Ramos (cell line): Measurements from ENCODE around the gene TAP1.

Experiments used
- in situ Hi-C: fragments of 300-500 bp; cut with MboI; formaldehyde crosslinking; loops from one replicate; pipeline ENCODE4 v1.14.3; 2022; ENCODE audit warnings: low sequenced_read_pairs; ENCODE audit not compliant: unreplicated experiment

The TAP1 gene

DNA sequence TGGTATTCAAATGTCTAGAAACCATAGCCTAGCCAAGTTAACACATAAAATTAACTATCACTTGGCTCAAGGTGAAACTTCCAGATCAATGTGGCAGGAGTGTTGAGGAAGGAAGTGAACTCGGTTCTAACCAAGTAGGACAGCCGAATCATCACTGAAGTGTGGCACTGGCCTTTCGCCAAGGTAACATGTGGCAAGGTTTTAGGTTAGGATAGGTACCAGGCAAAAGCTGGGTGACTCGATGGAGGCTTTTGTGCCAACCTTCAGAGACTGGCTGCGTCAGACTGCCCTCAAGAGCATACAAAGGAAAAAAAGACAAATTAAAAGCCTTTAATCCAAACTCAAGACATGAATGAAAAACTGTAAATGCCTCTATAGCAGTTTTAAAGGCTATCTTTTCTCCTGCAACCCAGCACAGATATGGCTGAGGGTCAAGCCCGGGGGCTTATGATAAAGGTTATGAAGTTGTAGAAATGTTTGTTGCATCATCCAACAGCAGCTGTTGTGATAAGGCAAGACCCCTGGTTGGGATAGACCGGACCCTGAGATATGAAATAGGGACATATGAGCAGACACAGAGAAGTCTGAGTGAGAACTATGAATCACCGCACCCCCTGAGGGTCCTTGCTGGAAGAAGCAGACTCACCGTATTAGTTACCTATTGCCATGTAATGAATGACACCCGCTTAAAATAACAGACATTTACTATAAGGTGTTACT lies 12.4 kb upstream of the TAP1 start:
- in situ Hi-C loops = no loop called here

- in situ Hi-C loops = no loop called here
Observed at GRCh38 chr6:32862725-32863124, 9.2 kb upstream of the TAP1 start.

GRCh38 chr6:32860674-32861073 lies 7.2 kb upstream of the TAP1 start:
- in situ Hi-C loops = no loop called here

- in situ Hi-C loops = no loop called here
Observed at GRCh38 chr6:32858194-32858593, 4.7 kb upstream of the TAP1 start.

DNA sequence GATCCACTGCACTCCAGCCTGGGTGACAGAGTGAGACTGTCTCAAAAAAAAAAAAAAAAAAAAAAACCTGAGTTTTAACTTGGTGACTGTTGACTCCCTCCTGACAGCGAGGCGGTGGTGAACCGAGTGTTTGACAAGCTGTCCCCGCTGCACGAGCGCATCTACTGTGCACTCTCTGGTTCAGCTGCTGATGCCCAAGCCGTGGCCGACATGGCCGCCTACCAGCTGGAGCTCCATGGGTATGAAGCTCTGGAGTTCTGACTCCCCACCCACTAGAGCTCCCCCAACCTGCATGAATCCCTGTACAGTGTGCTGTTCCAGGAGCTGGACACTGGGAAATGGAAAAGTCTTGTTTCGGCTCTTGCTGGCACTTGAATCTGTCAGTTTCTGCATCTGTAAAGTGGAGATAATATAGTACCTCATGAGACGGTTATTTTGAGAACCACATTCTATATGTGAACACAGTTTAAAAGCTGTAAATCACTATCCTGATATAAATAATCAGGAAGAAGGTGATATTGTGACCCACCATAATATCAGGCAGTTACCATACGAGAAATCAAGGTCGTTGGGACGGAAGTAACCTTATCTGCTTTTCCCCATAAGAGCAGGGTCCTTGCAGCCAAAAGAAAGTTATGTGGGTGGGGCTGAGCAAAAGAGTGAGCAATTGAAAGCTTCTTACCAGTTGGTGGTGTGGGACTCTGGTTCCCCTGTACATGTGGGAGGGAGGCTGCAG lies 3.8 kb upstream of the TAP1 start:
- in situ Hi-C loops = no loop called here

DNA sequence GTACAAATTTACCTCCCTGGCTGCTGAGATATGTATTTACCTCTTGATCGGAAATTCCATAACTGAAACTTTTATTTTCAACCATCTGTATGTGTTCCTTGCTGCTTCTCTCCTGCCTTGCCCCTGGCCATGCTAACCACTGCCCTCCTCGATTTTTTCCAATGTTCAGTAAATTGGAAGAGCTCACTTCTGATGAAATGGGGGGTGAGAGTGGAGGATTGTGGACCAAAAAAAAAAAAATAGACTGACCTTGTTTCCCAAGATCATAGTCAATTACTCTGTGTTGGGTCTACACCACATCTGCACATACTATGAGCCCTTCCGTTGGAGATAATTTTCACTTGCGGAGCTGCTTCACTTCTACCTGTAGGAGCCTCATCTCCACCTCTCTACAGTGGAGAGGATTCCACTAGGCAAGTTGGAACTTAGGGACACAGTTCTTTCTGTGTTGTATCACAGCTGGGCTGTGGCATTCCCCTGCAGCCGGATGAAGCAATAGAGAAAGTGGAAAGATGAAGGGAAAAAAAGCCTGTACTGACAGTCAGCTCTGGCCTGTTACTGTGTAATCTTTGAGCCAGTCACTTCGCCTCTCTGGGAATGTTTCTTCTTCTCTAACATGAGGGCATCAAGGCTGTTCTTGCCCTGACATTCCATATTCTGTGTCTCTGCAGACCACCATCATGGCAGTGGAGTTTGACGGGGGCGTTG lies 2.1 kb upstream of the TAP1 start:
- in situ Hi-C loops = no loop called here

DNA sequence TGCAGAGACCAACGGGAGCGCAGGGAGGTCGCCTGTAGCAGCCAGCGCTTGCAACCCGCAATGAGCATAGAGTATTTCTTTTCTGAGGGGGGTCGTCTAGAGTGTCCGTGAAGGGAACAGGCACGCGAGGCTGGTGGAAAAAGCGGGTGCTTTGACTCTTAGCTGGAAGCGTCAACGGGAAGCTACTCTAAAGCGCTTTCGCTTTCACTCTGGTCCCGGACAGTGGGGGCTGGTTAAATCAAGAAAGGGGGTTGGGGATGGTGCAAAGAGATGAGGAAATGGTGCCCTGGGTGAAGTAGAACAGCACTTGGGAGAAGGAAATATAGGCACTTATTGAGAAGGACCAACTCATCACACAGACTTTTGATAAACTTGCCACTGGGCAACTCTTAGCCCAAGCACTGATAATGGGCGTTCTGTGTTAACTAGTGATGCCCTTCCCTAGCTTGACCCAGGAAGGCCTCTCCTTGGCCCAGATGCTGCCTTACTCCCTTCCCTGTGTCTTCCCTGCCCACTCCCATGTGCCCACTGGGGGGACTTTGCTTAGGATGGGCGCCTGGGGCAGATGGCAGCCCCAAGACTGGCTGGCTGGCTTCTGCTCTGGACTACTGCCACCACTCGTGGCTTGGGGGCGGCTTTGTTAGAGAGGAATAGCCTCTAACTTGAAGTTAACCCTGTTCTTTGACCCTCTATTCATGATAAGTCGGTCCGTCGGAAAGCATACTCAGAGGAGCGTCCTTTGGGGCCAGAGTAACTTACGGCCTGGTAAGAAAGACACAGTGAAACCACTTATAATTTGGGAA lies 1.1 kb upstream of the TAP1 start:
- in situ Hi-C loops = no loop called here

DNA sequence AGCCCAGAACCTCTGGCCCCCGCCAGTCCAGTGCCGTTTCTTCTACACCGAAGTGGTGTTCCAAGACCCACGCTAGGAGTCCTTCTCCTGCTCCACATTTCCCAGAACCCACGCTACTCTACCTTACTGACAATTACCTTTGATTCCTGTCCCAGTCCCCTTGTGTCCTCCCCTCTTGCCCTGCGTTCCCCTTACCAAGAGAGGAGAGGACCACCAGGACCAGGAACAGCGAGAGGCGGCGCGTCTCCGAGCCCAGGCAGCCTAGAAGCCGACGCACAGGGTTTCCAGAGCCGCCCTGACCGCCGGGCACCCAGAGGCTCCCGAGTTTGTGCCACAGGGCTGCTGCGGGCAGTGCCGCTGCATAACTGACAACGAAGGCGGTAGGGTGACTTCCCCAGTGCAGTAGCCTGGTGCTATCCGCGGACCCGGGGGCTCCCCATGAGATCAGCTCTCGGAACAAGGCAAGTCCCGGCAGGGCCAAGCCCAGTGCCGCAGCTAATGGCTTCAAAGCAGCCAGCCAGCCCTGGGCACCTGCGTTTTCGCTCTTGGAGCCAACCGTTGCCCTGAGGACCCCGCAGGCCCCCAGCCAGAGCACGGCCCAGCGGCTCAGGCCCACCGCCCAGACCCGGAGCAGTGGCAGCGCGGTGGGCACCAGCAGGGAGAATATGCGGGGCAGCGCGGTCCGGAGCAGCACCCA lies 512 bp downstream of the TAP1 start:
- in situ Hi-C loops = no loop called here

GRCh38 chr6:32852018-32852843 lies 1.3 kb downstream of the TAP1 start:
- in situ Hi-C loops = no loop called here

GRCh38 chr6:32851025-32851424 lies 2.5 kb downstream of the TAP1 start:
- in situ Hi-C loops = no loop called here

DNA sequence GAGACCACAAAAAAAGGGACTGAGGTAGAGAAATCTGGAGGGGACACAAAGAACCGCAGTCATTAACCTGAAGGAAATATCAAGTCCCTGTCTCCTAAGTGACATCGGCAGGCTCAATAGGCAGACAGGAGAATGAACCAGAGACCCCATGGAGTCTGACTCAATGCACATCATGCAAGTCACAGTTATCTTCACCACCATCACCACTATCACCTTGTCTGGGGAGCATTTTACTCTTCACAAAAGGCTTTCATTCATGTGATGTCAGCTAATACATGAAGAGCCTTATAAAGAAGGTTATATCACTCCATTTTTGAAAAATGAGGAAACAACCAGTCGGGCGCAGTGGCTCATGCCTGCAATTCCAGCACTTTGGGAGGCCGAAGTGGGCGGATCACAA lies 4.4 kb downstream of the TAP1 start:
- in situ Hi-C loops = no loop called here

DNA sequence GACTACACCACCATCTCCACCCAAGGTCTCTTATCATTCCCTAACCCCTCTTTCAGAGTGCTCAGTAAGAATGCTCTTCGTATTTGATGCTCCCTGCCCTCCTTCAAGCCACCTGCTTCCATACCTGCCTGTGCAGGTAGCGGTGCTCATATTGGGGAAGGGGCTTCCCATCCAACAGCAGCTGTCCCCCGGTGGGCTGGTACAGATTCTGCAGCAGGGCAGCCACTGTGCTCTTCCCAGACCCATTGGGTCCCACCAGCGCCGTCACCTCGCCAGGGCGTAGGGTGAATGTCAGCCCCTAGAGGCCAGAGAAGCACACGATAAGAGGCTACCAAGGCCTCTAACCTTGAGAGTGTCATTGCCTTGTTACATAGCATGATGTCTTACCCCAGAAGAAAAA lies 5.7 kb downstream of the TAP1 start:
- in situ Hi-C loops = no loop called here

- in situ Hi-C loops = no loop called here
Observed at GRCh38 chr6:32847004-32847403, 6.5 kb downstream of the TAP1 start.

- in situ Hi-C loops = no loop called here
Observed at GRCh38 chr6:32845384-32845884, 8.1 kb downstream of the TAP1 start.

DNA sequence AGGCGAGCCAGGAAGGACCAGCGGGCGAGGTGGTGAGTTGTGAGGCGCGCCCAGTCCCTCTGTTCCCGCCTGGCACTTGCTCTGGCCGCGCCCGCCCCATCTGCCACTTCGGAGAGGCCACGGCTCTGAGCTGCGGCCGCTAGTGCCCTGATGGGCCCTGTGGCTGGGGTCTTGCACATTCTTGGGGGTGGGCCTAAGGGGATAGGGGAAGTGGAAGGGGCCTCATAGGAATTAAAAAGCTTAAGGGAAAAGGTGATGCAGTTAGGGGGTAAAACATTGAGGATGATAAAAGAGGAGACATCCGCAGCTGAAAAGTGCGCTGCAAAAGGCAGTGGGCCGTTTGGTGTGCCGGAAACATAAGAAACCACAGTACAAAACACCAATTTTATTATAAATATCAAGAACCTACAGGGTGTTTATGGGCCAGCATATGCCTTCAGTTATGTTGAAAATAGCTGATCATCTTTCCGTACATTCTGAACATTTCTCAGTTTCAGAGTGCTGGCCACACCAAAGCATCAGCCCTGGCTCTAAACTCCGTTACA lies 8.6 kb downstream of the TAP1 start:
- in situ Hi-C loops = no loop called here

DNA sequence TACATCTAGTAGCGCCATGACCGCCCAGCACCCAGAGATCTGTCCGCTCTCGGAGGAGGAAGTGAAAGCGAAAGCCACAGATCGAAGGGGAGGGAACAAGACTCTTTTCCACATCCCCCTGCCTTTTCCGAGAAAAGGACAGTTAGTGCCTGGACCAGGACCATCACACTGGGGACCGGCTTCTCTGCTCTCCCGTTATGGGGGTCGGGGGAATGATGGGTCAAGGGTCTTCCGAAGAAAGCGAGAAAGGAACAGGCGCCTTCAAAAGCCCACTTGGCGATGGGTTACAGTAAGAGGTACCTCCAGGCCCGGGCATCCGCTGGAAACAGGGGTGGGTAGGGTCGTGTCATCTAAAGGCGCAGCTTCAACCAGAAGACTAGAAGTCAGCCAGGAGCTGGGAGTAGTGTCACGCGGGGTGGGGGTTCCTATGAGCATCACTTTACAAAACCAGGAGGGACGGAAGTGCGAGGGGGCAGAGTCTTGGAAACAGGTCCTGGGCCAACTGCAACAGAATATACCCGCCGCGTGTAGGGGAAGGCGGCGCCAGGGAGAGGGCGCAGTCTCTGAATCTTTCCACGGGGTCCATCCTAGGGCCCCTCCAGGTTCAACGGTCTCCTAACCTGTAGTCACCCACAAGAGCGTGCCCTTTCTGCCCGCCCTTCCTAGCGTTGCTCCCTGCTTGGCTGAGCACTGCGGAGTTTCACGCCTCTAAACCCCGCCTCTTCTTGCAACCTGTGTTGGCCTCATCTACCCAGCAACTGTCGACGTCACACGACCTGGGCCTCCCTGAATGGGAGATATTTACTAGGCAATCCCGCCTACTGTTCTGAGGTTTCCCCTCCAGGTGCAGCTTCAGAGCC lies 9.3 kb downstream of the TAP1 start, which contains the start of gene PSMB8:
Gene PSMB8, minus strand, starts transcription at position 69 of the 860 bp plus-strand sequence. Its CDS starts 51 bp downstream, at position 18.
- in situ Hi-C loops = no loop called here

- in situ Hi-C loops = no loop called here
Observed at GRCh38 chr6:32843331-32843978, 10.0 kb downstream of the TAP1 start.
